H9 (cell line): Measurements from ENCODE around the gene CERK. TPM values are rescaled to one million over a fixed set of nuclear protein-coding genes. Genes with fewer than 3 reads are reported as not detected.

Experiments used
- total RNA-seq: library from RNA; stranded (reverse); gene quantifications from 2 replicates; pipeline ENCODE4 v1.2.1, GENCODE V29; 2021

Gene CERK
- total RNA-seq, 1 experiment from 2014 or later, result 47.1 TPM

Other genes starting within 250 kb of the CERK start
- 21.2 and 22.6 TPM in 2 replicates for gene CELSR1, start 200.6 kb downstream of the CERK start, total RNA-seq
- 19.8 and 20.4 TPM in 2 replicates for gene GRAMD4, start 117.9 kb downstream of the CERK start, total RNA-seq
- 19.3 and 20.8 TPM in 2 replicates for gene TBC1D22A, start 24.4 kb upstream of the CERK start, total RNA-seq